Thoracic aorta (tissue), 2 donors: ENCODE measurements around the gene FOXN1. TPM values are rescaled to one million over a fixed set of nuclear protein-coding genes. Genes with fewer than 3 reads are reported as not detected.

Experiments
- ATAC-seq: fragments of 150-250 bp; one replicate; pipeline ENCODE4 v1.8.0; 2017; ENCODE audit warnings: low read depth; ENCODE audit not compliant: insufficient number of reproducible peaks, low FRiP score
- DNase-seq: peaks from one replicate; pipeline ENCODE4 v3.0.0-alpha.2; 2020; ENCODE audit warnings: low spot score
- H3K27ac ChIP-seq, 2 donors: fragments of 200-600 bp; sonication (generic); 1 replicate in 1 of 2; 2 replicates in 1 of 2; pipeline ENCODE4 v1.5.1; 2016; ENCODE audit warnings: mild to moderate bottlenecking in 2 of 2, moderate library complexity in 2 of 2
- H3K27me3 ChIP-seq: fragments of 200-600 bp; sonication (generic); replicated peaks from 2 replicates; pipeline ENCODE4 v1.6.0; 2016; ENCODE audit warnings: mild to moderate bottlenecking; ENCODE audit not compliant: insufficient read depth
- H3K36me3 ChIP-seq: fragments of 200-600 bp; sonication (generic); one replicate; pipeline ENCODE4 v1.5.1; 2016
- H3K4me1 ChIP-seq, 2 donors: fragments of 200-600 bp; sonication (generic); 1 replicate in 1 of 2; 2 replicates in 1 of 2; pipeline versions ENCODE4 v1.5.1 to v1.6.0; 2016; ENCODE audit warnings: low read depth in 2 of 2, mild to moderate bottlenecking in 1 of 2; ENCODE audit not compliant: control insufficient read depth in 1 of 2
- H3K4me3 ChIP-seq: fragments of 200-600 bp; sonication (generic); 2 replicates; pipeline ENCODE4 v1.5.1; 2016; ENCODE audit warnings: mild to moderate bottlenecking
- H3K9me3 ChIP-seq: fragments of 200-600 bp; sonication (generic); 2 replicates; pipeline ENCODE4 v1.5.1; 2016
- total RNA-seq, 2 donors: library from RNA; depleted of rRNA; stranded (reverse); fragments of >200 nt; gene quantifications; one replicate each; pipeline versions ENCODE4 v1.1.0 to v1.2.3, GENCODE V29; 2016
- TF ChIP-seq, protein P1 (sequence below): fragments of 200-600 bp; sonication (generic); IDR thresholded peaks from one replicate; pipeline ENCODE4 v1.5.1; 2019; ENCODE audit warnings: antibody characterized with exemption

Gene FOXN1
- total RNA-seq, 2 donors from 2014 or later: not detected

DNA sequence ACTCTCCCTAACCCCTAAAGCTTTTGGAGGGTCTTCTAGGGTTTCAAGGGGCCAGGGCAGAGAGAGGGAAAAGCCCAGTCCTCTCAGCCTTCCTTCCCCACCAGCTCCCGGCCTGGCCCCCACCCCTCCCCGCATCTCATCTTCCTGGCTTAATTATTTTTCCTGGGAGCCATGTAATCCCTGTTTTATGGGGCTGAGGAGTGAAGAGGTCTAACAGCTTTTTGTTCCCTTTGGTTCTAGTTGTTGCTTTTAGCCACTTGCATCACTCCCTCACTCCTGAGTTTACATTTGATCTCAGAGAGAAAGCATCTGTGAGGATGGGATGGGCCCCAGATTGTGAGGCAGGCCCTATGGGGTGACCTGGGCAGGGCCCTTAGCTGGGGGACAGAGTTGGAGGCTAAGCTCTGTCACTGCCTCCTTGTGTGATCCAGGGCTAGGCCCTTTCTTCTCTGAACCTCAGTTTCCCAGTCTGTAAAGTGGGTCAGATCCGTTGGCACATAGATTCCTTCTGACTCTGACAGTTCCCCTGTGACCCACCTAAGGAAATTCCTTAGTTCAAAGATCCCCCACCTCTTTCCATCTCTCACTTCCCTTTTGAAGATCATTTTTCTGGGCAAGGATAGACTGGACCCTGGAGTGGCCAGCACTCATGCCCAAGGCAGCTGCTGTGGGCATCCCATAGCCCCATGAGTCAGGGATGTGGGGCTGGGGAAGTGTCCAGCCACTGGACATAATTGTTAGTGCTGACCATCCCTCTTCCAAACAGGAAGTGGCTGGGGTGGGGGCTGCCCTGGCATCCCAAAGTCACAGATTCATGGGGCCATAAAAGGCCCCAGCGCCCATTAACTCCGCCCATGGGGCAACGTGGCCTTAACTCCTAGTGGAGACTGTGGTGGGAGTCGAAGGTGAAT lies 26.2 kb downstream of the FOXN1 start:
- H3K4me3 ChIP-seq: no peak overlapping the region
- no peak overlapping the region for H3K27ac ChIP-seq
- no peak for ATAC-seq
- H3K9me3 ChIP-seq: no peaks in the 10 kb centered on the region
- DNase-seq: no peak
- no peaks in the 10 kb centered on the region for H3K4me1 ChIP-seq
- no peaks in the 10 kb centered on the region for H3K27me3 ChIP-seq
- H3K36me3 ChIP-seq: no peaks in the 10 kb centered on the region
- TF ChIP-seq, protein P1, sequence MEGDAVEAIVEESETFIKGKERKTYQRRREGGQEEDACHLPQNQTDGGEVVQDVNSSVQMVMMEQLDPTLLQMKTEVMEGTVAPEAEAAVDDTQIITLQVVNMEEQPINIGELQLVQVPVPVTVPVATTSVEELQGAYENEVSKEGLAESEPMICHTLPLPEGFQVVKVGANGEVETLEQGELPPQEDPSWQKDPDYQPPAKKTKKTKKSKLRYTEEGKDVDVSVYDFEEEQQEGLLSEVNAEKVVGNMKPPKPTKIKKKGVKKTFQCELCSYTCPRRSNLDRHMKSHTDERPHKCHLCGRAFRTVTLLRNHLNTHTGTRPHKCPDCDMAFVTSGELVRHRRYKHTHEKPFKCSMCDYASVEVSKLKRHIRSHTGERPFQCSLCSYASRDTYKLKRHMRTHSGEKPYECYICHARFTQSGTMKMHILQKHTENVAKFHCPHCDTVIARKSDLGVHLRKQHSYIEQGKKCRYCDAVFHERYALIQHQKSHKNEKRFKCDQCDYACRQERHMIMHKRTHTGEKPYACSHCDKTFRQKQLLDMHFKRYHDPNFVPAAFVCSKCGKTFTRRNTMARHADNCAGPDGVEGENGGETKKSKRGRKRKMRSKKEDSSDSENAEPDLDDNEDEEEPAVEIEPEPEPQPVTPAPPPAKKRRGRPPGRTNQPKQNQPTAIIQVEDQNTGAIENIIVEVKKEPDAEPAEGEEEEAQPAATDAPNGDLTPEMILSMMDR: no peak

DNA sequence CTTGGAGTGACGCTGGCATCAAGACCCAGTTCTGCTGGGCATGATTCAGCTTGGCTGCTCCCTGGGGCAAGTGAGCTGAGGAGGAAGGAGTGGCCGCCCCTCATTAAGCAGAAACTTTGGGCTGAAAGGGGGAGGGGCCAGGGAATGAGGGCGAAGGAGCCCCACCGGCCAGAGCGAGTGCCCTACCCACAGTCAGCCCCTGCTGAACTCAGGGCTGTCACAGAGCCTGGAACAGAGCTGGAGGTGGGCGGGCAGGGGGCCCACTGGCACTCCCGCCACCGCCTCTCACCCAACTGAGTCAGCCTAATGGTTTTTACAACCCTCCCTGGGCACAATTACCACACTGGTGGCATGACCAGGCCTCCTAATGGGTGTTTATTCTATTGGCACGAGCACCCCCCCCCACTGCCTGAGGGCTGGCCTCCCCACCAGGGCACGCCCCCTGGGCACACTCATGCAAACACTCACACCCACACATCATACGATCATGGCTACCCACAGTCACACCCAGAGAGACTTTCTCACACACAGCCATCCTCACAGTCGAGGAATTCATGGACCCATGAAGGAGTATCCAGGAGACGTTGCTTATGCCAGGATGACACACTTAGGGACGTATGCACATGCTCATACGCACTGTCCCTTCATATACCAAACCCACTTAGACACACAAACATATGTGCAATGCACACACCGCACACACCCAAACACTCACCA lies 27.1 kb downstream of the FOXN1 start:
- Histone ChIP-seq H3K27me3 (no peaks in the 10 kb centered on the region), H3K36me3 (no peaks in the 10 kb centered on the region), H3K4me3 (no peak overlapping the region), H3K9me3 (no peaks in the 10 kb centered on the region), H3K4me1 (no peaks in the 10 kb centered on the region), H3K27ac (no peak overlapping the region)
- no peak for DNase-seq
- TF ChIP-seq, protein P1: no peak
- ATAC-seq: no peak

DNA sequence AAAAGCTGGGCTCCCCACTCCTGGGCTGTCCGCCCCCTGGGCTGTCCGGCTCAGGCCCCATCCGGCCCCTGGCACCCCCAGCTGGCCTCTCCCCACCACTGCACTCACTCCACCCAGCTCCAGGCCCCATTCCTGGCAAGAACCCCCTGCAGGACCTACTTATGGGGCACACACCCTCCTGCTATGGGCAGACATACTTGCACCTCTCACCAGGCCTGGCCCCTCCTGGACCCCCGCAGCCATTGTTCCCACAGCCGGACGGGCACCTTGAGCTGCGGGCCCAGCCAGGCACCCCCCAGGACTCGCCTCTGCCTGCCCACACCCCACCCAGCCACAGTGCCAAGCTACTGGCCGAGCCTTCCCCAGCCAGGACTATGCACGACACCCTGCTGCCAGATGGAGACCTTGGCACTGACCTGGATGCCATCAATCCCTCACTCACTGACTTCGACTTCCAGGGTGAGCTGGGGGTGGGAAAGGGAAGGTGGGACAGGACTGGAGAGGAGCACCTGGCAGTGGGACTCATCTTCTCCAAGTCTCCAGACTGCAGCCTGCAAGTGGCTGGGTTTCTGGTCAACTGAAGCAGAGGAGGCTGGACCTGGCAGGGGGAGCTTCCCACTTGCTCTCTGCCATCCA lies 28.7 kb downstream of the FOXN1 start:
- Histone ChIP-seq H3K9me3 (no peaks in the 10 kb centered on the region), H3K4me1 (no peaks in the 10 kb centered on the region), H3K27me3 (no peaks in the 10 kb centered on the region), H3K4me3 (no peak overlapping the region), H3K36me3 (no peaks in the 10 kb centered on the region), H3K27ac (no peak overlapping the region)
- no peak for ATAC-seq
- DNase-seq: no peak
- TF ChIP-seq, protein P1: no peak

DNA sequence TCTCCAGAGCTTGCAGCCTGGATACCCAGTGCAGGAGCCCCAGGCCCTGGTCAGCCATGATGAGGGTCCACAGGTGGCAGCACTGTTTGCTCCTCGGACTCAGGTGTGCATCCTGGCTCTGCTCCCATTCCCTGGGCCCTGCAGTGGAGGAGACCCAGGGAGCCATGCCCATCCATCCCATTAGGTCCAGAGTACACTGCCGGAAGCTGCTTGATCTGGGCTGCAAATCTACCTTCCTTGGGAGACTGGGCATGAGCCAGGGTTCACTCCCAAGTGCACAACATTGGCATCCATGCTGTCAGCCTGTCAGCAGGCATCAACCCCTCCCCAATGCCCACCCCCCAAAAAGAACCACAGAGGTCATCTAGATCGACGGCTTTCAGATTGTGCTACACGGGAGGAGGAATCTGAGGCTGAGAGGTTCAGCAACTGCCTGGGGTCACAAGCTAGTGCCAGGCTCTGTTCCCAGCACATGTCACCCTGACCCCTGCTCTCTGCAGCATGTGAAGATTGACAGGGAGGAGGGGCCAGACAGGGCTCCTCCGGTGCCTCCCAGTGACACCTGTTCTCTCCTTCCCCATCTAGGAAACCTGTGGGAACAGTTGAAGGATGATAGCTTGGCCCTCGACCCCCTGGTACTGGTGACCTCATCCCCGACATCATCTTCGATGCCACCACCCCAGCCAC lies 30.5 kb downstream of the FOXN1 start:
- TF ChIP-seq, protein P1: no peak
- no peaks in the 10 kb centered on the region for H3K9me3 ChIP-seq
- H3K27me3 ChIP-seq: no peaks in the 10 kb centered on the region
- H3K36me3 ChIP-seq: no peaks in the 10 kb centered on the region
- H3K27ac ChIP-seq: no peak overlapping the region
- H3K4me3 ChIP-seq: no peak overlapping the region
- DNase-seq: no peak
- no peak for ATAC-seq
- no peaks in the 10 kb centered on the region for H3K4me1 ChIP-seq
